ENCODE data around the gene NTRK1.

Gene NTRK1

GRCh38 chr1:156874572-156875340, 14.1 kb downstream of the NTRK1 start:
- no peak for TF ChIP-seq TOX (CRISPR knock-in tag; IDR thresholded peaks at IDR 0.05; ENCODE audit: borderline replicate concordance)
- no peak for ATAC-seq

- ATAC-seq = no peak
- TF ChIP-seq BACH2 (CRISPR knock-in tag; IDR thresholded peaks at IDR 0.05; ENCODE audit: borderline replicate concordance) (no peak), ZNF8 (CRISPR knock-in tag; IDR thresholded peaks at IDR 0.05) (no peak), GLIS3 (CRISPR knock-in tag; IDR thresholded peaks at IDR 0.05) (no peak), ZNF70 (CRISPR knock-in tag; IDR thresholded peaks at IDR 0.05) (no peak)
These were observed 14.6 kb downstream of the NTRK1 start for GRCh38 chr1:156875341-156875615.

GRCh38 chr1:156876281-156876680, 15.6 kb downstream of the NTRK1 start:
- TF ChIP-seq BACH2 (CRISPR knock-in tag; IDR thresholded peaks at IDR 0.05; ENCODE audit: borderline replicate concordance) (no peak), ARNTL (CRISPR knock-in tag; IDR thresholded peaks at IDR 0.05; ENCODE audit: borderline replicate concordance, low read depth) (no peak), OSR1 (CRISPR knock-in tag; IDR thresholded peaks at IDR 0.05) (no peak), TOX (CRISPR knock-in tag; IDR thresholded peaks at IDR 0.05; ENCODE audit: borderline replicate concordance) (no peak)
- TF ChIP-seq, protein P1, sequence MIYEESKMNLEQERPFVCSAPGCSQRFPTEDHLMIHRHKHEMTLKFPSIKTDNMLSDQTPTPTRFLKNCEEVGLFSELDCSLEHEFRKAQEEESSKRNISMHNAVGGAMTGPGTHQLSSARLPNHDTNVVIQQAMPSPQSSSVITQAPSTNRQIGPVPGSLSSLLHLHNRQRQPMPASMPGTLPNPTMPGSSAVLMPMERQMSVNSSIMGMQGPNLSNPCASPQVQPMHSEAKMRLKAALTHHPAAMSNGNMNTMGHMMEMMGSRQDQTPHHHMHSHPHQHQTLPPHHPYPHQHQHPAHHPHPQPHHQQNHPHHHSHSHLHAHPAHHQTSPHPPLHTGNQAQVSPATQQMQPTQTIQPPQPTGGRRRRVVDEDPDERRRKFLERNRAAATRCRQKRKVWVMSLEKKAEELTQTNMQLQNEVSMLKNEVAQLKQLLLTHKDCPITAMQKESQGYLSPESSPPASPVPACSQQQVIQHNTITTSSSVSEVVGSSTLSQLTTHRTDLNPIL (CRISPR knock-in tag; IDR thresholded peaks at IDR 0.05; ENCODE audit: low read depth) = no peak
- no peak for ATAC-seq

- TF ChIP-seq TSHZ2 (CRISPR knock-in tag; IDR thresholded peaks at IDR 0.05) (no peak), SNAI2 (CRISPR knock-in tag; IDR thresholded peaks at IDR 0.05) (no peak), OSR1 (CRISPR knock-in tag; IDR thresholded peaks at IDR 0.05) (no peak), ZFP30 (CRISPR knock-in tag; IDR thresholded peaks at IDR 0.05) (no peak), PATZ1 (CRISPR knock-in tag; IDR thresholded peaks at IDR 0.05; ENCODE audit: borderline replicate concordance) (no peak), GLIS3 (CRISPR knock-in tag; IDR thresholded peaks at IDR 0.05) (no peak), PPARA (CRISPR knock-in tag; IDR thresholded peaks at IDR 0.05; ENCODE audit: borderline replicate concordance) (no peak), RARB (CRISPR knock-in tag; IDR thresholded peaks at IDR 0.05) (no peak), BACH2 (CRISPR knock-in tag; IDR thresholded peaks at IDR 0.05; ENCODE audit: borderline replicate concordance) (no peak), ZC3H10 (CRISPR knock-in tag; IDR thresholded peaks at IDR 0.05) (no peak), TCF4 (CRISPR knock-in tag; IDR thresholded peaks at IDR 0.05; ENCODE audit: borderline replicate concordance) (no peak), CSDC2 (CRISPR knock-in tag; IDR thresholded peaks at IDR 0.05) (no peak), ZFP3 (CRISPR knock-in tag; IDR thresholded peaks at IDR 0.05) (no peak), ESRRG (CRISPR knock-in tag; IDR thresholded peaks at IDR 0.05) (no peak), ARNTL (CRISPR knock-in tag; IDR thresholded peaks at IDR 0.05; ENCODE audit: borderline replicate concordance, low read depth) (no peak), POU6F1 (CRISPR knock-in tag; IDR thresholded peaks at IDR 0.05; ENCODE audit: borderline replicate concordance, low read depth) (no peak)
- TF ChIP-seq, protein P1 (CRISPR knock-in tag; IDR thresholded peaks at IDR 0.05; ENCODE audit: low read depth) = no peak
- TF ChIP-seq, protein P2, sequence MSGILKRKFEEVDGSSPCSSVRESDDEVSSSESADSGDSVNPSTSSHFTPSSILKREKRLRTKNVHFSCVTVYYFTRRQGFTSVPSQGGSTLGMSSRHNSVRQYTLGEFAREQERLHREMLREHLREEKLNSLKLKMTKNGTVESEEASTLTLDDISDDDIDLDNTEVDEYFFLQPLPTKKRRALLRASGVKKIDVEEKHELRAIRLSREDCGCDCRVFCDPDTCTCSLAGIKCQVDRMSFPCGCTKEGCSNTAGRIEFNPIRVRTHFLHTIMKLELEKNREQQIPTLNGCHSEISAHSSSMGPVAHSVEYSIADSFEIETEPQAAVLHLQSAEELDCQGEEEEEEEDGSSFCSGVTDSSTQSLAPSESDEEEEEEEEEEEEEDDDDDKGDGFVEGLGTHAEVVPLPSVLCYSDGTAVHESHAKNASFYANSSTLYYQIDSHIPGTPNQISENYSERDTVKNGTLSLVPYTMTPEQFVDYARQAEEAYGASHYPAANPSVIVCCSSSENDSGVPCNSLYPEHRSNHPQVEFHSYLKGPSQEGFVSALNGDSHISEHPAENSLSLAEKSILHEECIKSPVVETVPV (CRISPR knock-in tag; IDR thresholded peaks at IDR 0.05) = no peak
- ATAC-seq = no peak
These were observed 16.9 kb downstream of the NTRK1 start for GRCh38 chr1:156877433-156878170.

Measured in SK-N-SH treated with all-trans-retinoic acid at 6 μM for 48 hours (cell line).